Activated naive CD4-positive, alpha-beta T cell treated with anti-CD3 and anti-CD28 coated beads, Interleukin-2, amount 50 U/mL, for 72 hours (primary cell): ENCODE measurements around the gene RAB20. TPM values are rescaled to one million over a fixed set of nuclear protein-coding genes. Genes with fewer than 3 reads are reported as not detected.
A peak's percentile ranks its signal among the peaks of the same experiment; 100 is the strongest.
"Not testable (repeated sequence)": the region's sequence is repeated elsewhere in the genome, so short reads cannot be mapped to it uniquely, and the experiment has no call there.

ENCODE experiments used
- ATAC-seq, 2 donors: fragments of 150-1000 bp; cut with Tn5 transposase; 2 replicates each; pipeline ENCODE4 v1.10.0; 2021; ENCODE audit warnings: mild to moderate bottlenecking in 2 of 2, moderate library complexity in 2 of 2
- DNase-seq, 2 donors: peaks; one replicate each; pipeline ENCODE4 v3.0.0; 2021 to 2022; ENCODE audit warnings: low spot score in 2 of 2
- H3K27ac Mint-ChIP-seq, 2 donors: one replicate each; pipeline ENCODE4 v1.8.0; 2022; ENCODE audit warnings: mild to moderate bottlenecking in 2 of 2, mixed read lengths in 2 of 2
- H3K36me3 Mint-ChIP-seq, 2 donors: one replicate each; pipeline ENCODE4 v1.8.0; 2022; ENCODE audit warnings: mixed read lengths in 2 of 2
- H3K9me3 Mint-ChIP-seq, 2 donors: one replicate each; pipeline ENCODE4 v1.8.0; 2022; ENCODE audit warnings: mixed read lengths in 2 of 2
- total RNA-seq, 2 donors: library from RNA; stranded (reverse); gene quantifications; one replicate each; pipeline ENCODE4 v1.2.3, GENCODE V29; 2022

Gene RAB20
- total RNA-seq, 2 donors from 2014 or later = 0.30 to 18.5 TPM

DNA sequence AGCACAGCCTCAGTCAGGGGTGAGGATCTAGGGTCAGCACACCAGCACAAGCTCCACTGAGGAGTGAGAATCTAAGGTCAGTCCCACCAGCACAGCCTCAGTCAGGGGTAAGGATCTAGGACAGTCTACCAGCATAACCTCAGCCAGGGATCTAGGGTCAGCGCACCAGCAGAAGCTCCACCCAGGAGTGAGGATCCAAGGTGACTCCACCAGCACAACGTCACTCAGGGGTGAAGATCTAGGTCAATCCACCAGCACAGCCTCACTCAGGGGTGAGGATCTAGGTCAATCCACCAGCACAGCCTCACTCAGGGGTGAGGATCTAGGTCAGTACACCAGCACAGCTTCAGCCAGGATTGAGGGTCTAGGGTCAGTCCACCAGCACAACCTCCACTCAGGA lies 64.5 kb downstream of the RAB20 start:
- ATAC-seq (no peak), DNase-seq (no peak)
- Mint-ChIP-seq H3K27ac (no peak overlapping the region), H3K36me3 (no peaks in the 10 kb centered on the region), H3K9me3 (peaks cover 0 to 4% of the 10 kb centered on the region in 2 donors)

- ATAC-seq (no peak), DNase-seq (no peak)
- Mint-ChIP-seq H3K36me3 (no peaks in the 10 kb centered on the region), H3K9me3 (peaks cover 0 to 4% of the 10 kb centered on the region in 2 donors), H3K27ac (no peak overlapping the region)
Measured at GRCh38 chr13:110496281-110496680, 65.2 kb downstream of the RAB20 start.

DNA sequence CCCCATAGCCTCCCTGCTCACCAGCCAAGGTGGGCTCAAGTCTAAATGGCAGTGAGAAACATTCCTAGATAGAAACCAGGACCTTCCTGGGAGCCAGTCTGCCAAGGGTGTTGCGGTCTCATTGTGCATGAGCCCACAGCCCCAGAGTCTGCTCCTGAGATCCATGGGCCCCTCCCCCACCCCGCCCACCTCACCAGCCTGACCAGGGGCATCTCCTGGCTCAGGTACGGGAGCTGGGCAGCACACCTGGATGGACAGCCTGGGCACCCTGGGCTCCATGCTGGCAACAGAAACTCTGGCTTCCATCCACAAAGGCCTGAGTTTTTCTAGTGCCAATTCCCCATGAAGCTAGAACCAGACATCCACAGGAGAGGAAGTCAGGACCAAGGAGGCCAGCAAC lies 65.6 kb downstream of the RAB20 start:
- ATAC-seq = no peak
- no peak overlapping the region for H3K27ac Mint-ChIP-seq
- H3K36me3 Mint-ChIP-seq = no peaks in the 10 kb centered on the region
- peaks cover 0 to 4% of the 10 kb centered on the region in 2 donors for H3K9me3 Mint-ChIP-seq
- no peak for DNase-seq

DNA sequence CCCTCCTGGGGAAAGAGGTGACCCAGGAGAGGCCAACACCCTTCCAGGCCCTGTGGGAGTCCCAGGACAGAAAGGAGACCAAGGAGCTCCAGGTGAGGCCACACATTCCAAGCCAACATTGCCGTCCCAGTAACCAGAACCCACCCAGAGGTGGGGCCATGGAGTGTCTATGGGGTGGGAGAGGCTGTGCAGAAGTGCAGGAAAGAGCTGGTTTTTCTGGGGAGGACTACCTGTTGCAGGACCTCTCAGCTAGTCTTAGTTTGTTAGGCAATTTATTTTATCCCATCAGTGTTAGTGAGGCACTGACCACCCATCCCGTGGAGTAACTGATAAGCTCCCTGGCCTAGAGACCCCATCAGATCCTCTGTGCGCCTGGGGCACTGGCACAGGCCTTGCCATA lies 66.1 kb downstream of the RAB20 start:
- DNase-seq = no peak
- no peaks in the 10 kb centered on the region for H3K36me3 Mint-ChIP-seq
- H3K27ac Mint-ChIP-seq = no peak overlapping the region
- no peak for ATAC-seq
- H3K9me3 Mint-ChIP-seq = peaks cover 0 to 4% of the 10 kb centered on the region in 2 donors

DNA sequence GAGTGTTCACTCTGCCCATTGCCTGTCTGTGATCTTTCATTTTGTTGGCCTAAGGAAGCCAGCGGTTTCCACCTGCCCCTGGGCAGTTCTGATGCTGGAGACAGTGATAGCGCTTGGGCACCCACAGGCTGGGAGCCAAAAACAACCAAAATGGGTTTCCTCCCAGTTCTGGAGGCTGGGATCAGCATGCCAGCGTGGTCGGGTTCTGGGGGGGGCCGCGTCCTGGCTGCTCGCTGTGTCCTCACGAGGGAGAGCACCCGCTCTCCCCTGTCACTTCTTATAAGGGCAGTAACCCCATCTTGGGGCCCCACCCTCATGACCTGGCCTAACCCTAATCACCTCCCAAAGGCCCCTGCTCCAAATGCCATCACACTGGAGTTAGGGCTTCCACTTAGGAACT lies 67.9 kb downstream of the RAB20 start:
- DNase-seq (no peak), ATAC-seq (no peak)
- Mint-ChIP-seq H3K9me3 (no peaks in the 10 kb centered on the region), H3K27ac (no peak overlapping the region), H3K36me3 (no peaks in the 10 kb centered on the region)

- ATAC-seq (no peak), DNase-seq (no peak)
- Mint-ChIP-seq H3K36me3 (no peaks in the 10 kb centered on the region), H3K9me3 (no peaks in the 10 kb centered on the region), H3K27ac (no peak overlapping the region)
Measured at GRCh38 chr13:110492679-110493593, 68.6 kb downstream of the RAB20 start.

DNA sequence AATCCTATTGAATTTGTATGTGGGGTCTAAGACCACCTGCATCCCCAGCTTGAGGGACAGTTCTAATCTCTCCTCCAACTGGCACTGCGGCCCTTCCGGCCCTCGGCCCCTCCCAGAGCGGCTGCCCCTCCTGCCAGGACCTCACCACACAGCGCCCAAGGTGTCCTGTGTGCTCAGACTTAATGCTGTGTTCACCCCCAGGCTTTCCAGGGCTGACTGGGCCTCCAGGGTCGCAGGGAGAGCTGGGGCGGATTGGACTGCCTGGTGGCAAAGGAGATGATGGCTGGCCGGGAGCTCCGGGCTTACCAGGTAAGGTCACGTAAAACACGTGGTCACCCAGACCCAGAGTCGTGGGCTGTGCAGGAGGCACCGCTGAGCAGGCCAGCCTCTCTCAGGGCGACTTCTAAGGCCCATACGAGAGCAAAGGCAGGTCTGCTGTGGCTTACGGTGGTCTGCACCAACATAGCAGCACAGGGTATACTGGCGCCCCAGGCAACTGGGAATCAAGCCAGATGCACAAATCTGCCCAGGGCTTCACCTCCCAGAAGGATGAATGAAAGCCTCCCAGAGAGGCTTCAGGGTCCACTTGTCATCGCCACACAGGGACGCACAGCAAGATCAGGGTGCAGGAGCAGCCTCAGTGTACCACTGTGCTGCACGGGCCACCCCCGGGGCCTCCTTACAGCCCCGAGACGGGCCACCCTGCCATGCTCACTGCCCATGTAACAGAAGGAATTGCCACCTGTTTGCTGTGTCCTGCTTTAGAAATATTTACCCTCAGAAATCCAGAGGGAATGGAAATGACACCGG lies 69.4 kb downstream of the RAB20 start:
- ATAC-seq (no peak), DNase-seq (no peak)
- Mint-ChIP-seq H3K9me3 (no peaks in the 10 kb centered on the region), H3K36me3 (no peaks in the 10 kb centered on the region), H3K27ac (no peak overlapping the region)

DNA sequence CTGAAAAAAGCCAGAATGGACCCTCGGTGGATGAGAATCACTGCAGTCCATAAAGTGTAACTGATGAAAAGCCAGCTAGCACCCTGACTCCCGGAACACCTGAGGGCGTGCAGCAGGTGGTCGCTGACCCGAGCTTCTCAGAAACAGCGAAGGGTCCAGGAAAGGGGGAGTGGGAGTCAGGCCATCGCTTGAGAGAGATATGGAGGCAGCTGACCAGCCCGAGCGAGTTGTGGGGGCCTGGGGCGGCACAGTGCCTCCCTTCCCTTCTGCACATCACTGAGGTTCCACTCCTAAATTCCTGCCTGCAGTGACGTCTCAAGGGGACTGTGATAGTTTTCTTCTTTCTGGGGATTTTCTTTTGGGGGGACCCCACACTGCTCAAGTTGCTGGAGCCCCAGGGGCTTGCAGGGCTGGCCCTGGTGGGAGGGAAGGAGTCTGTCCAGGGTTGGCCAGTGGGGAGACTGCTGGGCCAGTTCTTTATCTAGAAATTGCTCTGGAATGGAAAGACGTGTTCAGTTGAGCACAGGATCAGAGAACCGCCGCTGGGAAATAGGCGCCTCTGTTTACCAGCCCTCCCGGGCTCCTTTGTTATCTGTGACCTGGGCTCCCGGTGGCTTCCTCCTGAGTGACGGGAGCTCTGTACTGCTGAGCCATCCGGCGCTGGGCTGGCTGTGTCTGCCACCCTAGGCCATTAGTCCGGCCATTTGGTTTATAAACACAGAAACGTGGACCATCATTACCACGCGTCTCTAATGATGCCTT lies 71.3 kb downstream of the RAB20 start:
- no peaks in the 10 kb centered on the region for H3K9me3 Mint-ChIP-seq
- ATAC-seq = no peak
- H3K36me3 Mint-ChIP-seq = no peaks in the 10 kb centered on the region
- no peak for DNase-seq
- no peak overlapping the region for H3K27ac Mint-ChIP-seq

GRCh38 chr13:110486880-110487279 lies 74.6 kb downstream of the RAB20 start:
- not testable (repeated sequence) for H3K9me3 Mint-ChIP-seq, ATAC-seq, H3K36me3 Mint-ChIP-seq, DNase-seq, H3K27ac Mint-ChIP-seq

GRCh38 chr13:110486061-110486715 lies 75.3 kb downstream of the RAB20 start:
- ATAC-seq (no peak), DNase-seq (no peak)
- Mint-ChIP-seq H3K9me3 (no peaks in the 10 kb centered on the region), H3K27ac (no peak overlapping the region), H3K36me3 (no peaks in the 10 kb centered on the region)

DNA sequence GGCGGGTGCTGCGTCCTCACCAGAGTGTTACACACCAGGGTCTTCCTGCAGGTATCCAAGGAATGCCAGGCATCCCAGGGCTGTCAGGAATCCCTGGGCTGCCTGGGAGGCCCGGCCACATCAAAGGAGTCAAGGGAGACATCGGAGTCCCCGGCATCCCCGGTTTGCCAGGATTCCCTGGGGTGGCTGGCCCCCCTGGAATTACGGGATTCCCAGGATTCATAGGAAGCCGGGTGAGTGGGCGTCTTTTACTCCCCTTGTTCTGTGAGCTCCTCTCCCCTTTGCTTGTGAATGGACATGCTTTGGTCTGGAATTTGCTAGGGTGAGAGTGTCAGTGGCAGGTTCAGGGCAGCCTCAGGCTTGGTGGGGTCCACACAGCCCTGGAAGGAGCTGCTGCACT lies 75.9 kb downstream of the RAB20 start:
- no peak for DNase-seq
- Mint-ChIP-seq H3K27ac (no peak overlapping the region), H3K36me3 (no peaks in the 10 kb centered on the region), H3K9me3 (no peaks in the 10 kb centered on the region)
- no peak for ATAC-seq

GRCh38 chr13:110484290-110485048 lies 77.1 kb downstream of the RAB20 start:
- Mint-ChIP-seq H3K9me3 (no peaks in the 10 kb centered on the region), H3K27ac (no peak overlapping the region), H3K36me3 (no peaks in the 10 kb centered on the region)
- DNase-seq (no peak), ATAC-seq (no peak)

DNA sequence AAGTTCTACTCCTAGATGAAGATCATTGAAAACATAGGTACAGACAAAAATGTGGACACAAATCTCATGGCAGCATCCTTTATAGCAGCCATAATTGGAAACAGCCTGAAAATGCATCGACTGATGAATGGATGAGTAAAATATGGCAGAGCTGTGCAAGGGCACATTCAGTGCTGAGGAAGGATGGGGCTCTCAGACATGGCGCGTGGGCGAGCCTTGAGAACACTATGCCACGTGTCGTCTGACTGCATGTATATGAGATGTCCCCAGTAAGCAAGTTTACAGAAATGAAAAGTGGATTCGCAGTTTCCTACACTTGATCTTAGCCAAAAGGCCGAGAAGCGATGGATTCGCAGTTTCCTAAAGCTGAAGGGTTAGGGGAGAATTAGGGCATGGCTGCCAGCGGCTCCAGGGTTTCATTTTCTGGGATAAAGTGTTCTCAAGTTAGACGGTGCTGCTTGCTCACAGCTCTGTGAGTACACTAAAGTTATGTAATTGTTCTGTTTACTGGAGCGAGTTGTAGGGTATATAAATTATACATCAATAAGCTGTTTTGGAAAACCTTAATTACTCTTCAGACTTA lies 78.0 kb downstream of the RAB20 start:
- H3K9me3 Mint-ChIP-seq = no peaks in the 10 kb centered on the region
- H3K36me3 Mint-ChIP-seq = no peaks in the 10 kb centered on the region
- DNase-seq (no peak), ATAC-seq (no peak)
- H3K27ac Mint-ChIP-seq = no peak overlapping the region

GRCh38 chr13:110480161-110480560 lies 81.4 kb downstream of the RAB20 start:
- H3K36me3 Mint-ChIP-seq = no peaks in the 10 kb centered on the region
- DNase-seq = no peak
- no peak overlapping the region for H3K27ac Mint-ChIP-seq
- H3K9me3 Mint-ChIP-seq = no peaks in the 10 kb centered on the region
- no peak for ATAC-seq

- H3K9me3 Mint-ChIP-seq = no peaks in the 10 kb centered on the region
- DNase-seq (no peak), ATAC-seq (no peak)
- no peaks in the 10 kb centered on the region for H3K36me3 Mint-ChIP-seq
- peak overlapping the region in 1 of 2 donors; percentile 36 for H3K27ac Mint-ChIP-seq
Measured at GRCh38 chr13:110479648-110480047, 81.9 kb downstream of the RAB20 start.

DNA sequence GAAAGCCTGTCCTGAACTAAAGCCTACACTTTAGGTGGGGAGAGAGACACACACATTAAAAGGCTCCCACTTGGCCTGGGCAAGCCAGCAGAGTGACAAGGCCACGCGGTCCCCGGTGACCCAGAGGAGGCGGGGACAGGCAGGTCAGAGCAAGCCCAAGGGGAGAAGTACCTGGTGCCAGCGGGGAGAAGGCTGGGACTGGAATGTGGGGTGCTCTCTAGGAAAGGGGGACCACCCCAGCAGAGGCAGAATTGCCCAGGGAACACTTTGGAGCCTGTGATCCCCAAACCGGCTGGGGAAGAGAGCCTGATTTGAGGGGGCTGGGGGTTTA lies 82.3 kb downstream of the RAB20 start:
- DNase-seq (no peak), ATAC-seq (no peak)
- Mint-ChIP-seq H3K36me3 (no peaks in the 10 kb centered on the region), H3K9me3 (no peaks in the 10 kb centered on the region), H3K27ac (peak overlapping the region in 1 of 2 donors; percentile 36)
